NCI-H748 (cell line): ENCODE measurements around the gene CCDC178.
"Not testable (repeated sequence)": the region's sequence is repeated elsewhere in the genome, so short reads cannot be mapped to it uniquely, and the experiment has no call there.

Experiments
- DNase-seq: peaks from one replicate; lab custom pipeline; 2025; ENCODE audit not compliant: unreplicated experiment; lab: John Stamatoyannopoulos, UW

The CCDC178 gene

GRCh38 chr18:33014060-33014796 lies 426.3 kb downstream of the CCDC178 start:
- DNase-seq, result peak; percentile 10

DNA sequence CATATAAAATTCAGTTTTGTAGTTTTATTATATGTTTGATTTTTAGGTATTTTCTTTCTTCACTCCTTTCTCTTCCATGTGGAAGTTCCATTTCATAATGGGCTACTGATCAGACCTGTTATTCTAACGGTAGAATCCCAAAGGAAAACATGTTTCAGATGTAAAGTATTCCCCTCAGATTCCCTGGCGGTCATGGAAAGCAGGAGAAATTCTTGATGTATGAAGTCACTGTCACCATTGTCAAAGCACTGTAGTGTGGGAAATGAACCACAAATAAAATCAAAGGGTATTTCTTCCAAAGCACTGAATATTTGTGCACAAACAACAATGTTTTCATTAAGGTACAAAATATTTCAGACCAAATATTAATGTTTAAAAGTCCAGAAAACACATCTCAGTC lies 430.4 kb downstream of the CCDC178 start:
- DNase-seq, result no peak

DNA sequence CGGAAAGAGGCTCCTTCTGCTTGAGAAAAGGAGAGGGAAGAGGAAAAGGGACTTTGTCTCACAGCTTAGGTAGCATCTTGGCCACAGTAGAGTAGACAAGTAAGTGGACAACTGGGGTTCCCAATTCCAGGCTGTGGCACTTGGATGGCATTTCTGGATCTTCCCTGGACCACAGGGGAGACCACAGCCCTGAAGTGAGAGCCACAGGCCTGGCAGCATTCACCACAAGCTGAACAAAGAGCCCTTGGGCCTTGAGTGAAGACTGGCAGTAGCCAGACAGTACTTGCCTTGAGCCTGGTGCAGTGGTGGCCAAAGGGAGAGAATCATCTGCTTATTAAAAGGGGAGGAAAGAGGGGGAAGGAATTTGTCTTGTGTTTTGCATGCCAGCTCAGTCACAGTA lies 441.6 kb downstream of the CCDC178 start:
- DNase-seq, result no peak

- DNase-seq, result no peak
Measured at GRCh38 chr18:32998285-32998684, 442.2 kb downstream of the CCDC178 start.

DNA sequence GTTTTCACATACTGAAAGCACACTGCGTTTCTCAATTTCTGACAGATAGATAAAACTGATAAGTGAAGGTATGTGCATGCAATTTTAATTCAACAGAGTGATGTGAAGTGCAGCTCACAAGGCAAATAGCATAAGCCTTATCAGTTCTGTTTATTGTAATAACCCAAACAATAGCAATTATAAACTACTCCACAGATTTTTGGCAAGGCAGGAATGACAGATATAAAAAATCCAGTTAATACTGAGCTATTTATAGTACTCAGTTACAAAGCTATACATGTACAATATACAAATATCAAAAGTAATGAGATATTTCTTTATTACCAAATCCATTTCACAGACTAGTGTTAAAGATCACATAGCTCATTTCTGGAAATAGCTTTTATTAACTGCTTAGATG lies 456.8 kb downstream of the CCDC178 start:
- no peak for DNase-seq

DNA sequence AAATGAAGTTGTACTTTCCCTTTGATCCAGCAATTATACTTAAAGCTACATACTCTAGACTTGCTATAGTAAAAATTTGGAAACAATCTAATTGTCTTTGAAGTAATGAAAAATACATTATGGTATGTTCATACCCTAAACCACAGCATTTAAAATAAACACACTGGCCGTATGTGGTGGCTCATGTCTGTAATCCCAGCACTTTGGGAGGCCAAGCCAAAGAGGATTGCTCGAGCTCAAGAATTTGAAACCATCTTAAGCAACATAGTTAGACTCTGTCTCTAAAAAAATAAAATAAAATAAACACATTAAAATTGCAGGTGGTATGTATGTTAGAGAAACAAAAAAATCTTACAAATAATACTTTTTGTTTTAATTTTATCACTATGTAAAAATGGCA lies 459.6 kb downstream of the CCDC178 start:
- DNase-seq, result no peak

- no peak for DNase-seq
Measured at GRCh38 chr18:32975501-32975900, 465.0 kb downstream of the CCDC178 start.

DNA sequence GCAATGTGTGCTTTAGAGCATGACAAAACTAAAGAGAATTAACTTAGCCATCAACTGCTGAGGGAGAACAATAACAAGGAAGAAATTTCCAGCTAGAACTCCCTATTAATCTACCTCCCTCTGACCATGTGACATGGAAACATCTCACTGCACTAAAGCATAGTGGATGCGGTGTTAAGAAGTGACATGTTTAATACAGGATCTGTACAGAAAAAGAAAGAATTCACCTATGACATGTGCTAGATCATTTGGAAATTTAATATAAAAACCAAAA lies 465.4 kb downstream of the CCDC178 start:
- DNase-seq, result no peak

DNA sequence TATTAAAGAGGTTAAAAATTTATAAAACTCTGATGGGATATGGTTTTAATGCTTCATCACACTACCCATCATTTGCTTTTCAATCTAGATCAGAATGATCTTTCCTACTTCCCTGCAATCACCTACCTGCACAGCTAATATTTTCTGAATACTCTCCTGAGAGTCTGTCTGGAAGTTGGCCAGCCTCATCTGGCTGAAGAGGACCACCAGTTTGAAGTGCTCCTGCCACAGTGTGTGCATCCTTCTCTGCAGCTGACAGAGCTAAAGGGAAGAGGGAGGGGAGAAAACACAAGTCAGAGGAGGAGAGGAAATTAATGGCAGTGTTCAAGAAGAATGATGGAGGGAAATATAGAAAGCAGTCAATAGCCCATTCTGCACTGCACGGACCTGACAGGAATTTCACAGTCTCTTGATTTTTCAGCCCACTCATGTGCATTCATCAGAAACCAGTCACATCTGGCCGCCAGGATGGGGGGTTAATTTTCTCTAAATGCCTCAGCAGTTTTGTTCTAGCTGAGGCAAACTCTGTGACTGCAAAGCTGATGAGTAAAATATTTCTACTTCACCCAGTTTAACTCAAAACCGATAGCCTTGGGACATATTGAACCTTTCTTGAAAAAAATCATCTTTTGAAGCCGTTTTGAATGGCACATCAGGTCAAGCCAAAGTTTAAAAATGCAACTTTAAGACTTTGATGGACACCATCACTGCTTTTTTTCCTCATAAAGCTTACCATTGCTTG lies 465.9 kb downstream of the CCDC178 start:
- peak; percentile 52 for DNase-seq

- DNase-seq, result no peak
Measured at GRCh38 chr18:32968248-32968647, 472.3 kb downstream of the CCDC178 start.

GRCh38 chr18:32966141-32966540 lies 474.4 kb downstream of the CCDC178 start:
- no peak for DNase-seq

- peak; percentile 16 for DNase-seq
Measured at GRCh38 chr18:32961538-32961937, 479.0 kb downstream of the CCDC178 start.

- DNase-seq, result no peak
Measured at GRCh38 chr18:32958746-32959145, 481.8 kb downstream of the CCDC178 start.

DNA sequence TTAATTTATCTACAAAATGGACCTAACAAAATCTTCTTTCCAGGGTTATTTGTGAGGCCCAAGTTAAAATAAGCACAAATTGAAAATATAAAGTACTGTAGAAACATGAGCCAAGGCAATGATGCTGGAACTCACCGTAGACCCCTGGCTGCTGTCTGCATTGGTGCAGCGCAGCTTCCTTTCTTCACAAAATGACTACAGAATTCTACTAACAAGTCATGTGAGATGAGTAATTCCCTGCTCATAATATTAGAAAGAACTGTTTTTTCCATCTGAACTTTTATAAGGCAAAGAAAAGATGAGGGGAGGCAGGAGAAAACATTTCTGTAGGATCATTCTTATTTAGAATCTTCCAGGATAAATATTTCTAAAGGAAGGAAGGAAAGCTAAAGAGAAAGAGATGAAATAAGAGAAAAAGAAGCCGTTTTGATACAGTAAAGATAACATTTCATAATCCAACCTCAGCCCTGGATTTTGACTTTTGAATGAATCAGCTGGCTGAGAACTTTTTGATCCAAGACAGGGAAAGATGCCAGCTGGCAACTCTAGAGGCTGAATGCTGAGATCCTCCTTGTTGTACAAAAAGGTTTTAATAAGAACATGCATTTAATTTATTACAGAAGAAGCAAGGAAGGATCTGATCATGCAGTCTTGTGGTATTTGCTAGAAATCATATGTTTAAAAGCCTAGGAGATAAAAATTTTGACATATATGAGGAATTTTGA lies 483.8 kb downstream of the CCDC178 start:
- no peak for DNase-seq

DNA sequence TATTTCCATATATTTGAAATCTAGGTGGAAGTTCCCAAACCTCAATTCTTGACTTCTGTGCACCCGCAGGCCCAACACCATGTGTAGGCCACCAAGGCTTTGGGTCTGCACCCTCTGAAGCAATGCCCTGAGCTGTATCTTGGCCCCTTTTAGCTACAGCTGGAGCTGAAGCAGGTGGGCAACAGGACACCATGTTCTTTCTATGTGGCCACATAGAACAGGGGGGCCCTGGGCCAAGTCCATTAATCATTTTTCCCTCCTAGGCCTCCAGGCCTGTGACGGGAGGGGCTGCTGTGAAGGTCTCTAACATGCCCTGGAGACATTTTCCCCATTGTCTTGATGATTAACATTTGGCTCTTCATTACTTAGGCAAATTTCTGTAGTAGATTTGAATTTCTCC lies 488.2 kb downstream of the CCDC178 start:
- not testable (repeated sequence) for DNase-seq

GRCh38 chr18:32937597-32937996 lies 502.9 kb downstream of the CCDC178 start:
- peak; percentile 77 for DNase-seq

GRCh38 chr18:32937066-32937465 lies 503.5 kb downstream of the CCDC178 start:
- DNase-seq, result peak; percentile 35

DNA sequence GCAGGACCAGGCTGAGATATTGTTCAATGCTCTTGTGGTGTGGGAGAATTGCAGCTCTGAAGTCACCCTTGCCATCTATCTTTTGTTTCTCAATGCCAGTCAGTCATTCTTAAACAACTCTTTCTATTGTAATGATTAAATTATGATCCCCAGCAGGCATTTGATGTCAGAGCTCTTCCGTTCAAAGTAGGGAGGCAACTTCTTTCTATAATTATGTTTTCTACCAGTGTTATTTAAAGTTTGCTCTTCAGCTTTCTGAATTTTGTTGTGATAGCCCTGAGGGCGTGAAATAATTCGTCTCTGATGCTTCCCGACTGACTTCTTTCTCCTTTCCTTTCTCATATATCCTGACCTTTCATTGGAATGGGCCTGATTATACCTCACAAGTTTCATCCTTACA lies 506.3 kb downstream of the CCDC178 start:
- no peak for DNase-seq

- DNase-seq, result peak; percentile 66
Measured at GRCh38 chr18:32930695-32931301, 509.7 kb downstream of the CCDC178 start.

GRCh38 chr18:32929213-32929612 lies 511.3 kb downstream of the CCDC178 start:
- no peak for DNase-seq

- DNase-seq, result no peak
Measured at GRCh38 chr18:32922951-32923430, 517.5 kb downstream of the CCDC178 start.
